Ishikawa (cell line): ENCODE measurements around the gene MTHFD1L.

Source experiments
- CEBPB ChIP-seq: IDR thresholded peaks from 2 replicates; pipeline ENCODE4 v1.6.1; 2012
- CREB1 ChIP-seq: IDR thresholded peaks from 2 replicates; pipeline ENCODE4 v1.6.1; 2012; ENCODE audit warnings: low read depth
- EGR1 ChIP-seq: IDR thresholded peaks from 2 replicates; pipeline ENCODE4 v1.6.1; 2012
- EP300 ChIP-seq: IDR thresholded peaks from 2 replicates; pipeline ENCODE4 v1.6.1; 2012; ENCODE audit warnings: borderline replicate concordance
- FOXM1 ChIP-seq: IDR thresholded peaks from 2 replicates; pipeline ENCODE4 v1.6.1; 2012; ENCODE audit warnings: low read depth, borderline replicate concordance
- NFIC ChIP-seq: IDR thresholded peaks from 2 replicates; pipeline ENCODE4 v1.6.1; 2012
- RAD21 ChIP-seq: IDR thresholded peaks from 2 replicates; pipeline ENCODE4 v1.6.1; 2012; ENCODE audit warnings: low read depth
- TAF1 ChIP-seq: IDR thresholded peaks from 2 replicates; pipeline ENCODE4 v1.6.1; 2012; ENCODE audit warnings: low read depth, mild to moderate bottlenecking
- TCF12 ChIP-seq: IDR thresholded peaks from 2 replicates; pipeline ENCODE4 v1.6.1; 2012; ENCODE audit warnings: low read depth
- TEAD4 ChIP-seq: IDR thresholded peaks from 2 replicates; pipeline ENCODE4 v1.6.1; 2012
- YY1 ChIP-seq: IDR thresholded peaks from 2 replicates; pipeline ENCODE4 v1.6.1; 2012; ENCODE audit warnings: low read depth
- ZBTB7A ChIP-seq: IDR thresholded peaks from 2 replicates; pipeline ENCODE4 v1.6.1; 2012; ENCODE audit warnings: low read depth
- TF ChIP-seq, protein P1 (sequence below): IDR thresholded peaks from 2 replicates; pipeline ENCODE4 v1.6.1; 2012
- TF ChIP-seq, protein P2 (sequence below): IDR thresholded peaks from 2 replicates; pipeline ENCODE4 v1.6.1; 2012
- TF ChIP-seq, protein P3 (sequence below): IDR thresholded peaks from 2 replicates; pipeline ENCODE4 v1.6.1; 2012; ENCODE audit warnings: low read depth, mild to moderate bottlenecking

The MTHFD1L gene

DNA sequence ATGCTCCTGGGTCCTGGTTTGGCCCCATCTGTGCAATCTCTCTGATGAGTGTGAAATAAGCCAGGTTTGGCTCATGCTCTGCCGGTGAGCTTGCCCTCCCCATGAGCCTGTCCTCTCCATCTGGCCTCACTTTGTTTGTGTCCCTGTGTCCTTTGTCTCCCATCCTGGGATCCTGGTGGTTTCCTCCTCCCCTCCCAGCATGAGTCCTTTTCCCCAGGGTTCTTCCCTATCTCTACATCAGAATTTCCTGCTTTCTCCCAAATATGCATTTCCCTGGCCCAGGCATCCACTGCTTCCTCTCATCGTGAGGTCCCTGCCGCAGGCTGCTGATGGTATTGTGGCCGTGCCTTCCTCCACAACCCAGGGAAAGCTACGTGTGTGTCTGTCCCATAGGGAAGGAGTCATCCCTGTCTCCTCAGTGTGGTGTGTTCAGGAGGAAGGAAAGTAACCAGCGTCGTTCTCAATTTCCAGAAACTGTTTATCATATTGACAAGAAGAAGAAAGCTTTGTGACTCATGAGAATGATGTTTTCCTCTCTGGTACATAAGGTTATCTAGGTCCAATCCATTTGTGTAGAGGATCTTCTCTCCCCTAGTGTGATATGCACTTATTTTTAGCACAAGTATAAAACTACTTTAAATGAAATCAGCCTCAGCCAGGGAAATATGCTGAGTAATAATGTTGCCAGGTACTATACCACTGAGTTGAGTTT is 180.2 kb downstream of the MTHFD1L start:
- peak; percentile 56; the same call in 1 of the 2 replicates for TF ChIP-seq TEAD4

DNA sequence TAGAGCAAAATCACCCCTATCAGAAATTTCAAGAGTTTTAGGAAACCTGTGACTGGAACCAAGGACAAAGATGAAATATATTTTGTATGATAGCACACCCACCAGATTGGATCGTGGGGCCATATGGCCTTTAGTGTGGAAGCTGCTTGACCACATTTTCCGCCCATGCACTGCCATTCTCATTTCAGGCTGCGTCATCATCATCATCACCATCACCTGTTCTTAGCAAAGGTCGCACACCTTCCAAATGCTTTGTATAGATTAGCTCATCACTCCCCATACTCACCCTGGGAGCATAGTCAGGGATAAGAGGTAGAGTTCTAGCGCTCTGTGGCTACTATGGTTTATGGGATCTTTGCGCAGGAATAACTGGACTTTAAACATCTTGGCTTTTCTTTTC is 185.7 kb downstream of the MTHFD1L start:
- TF ChIP-seq TCF12 (no peak), FOXM1 (no peak), YY1 (no peak), TEAD4 (no peak), CREB1 (no peak), ZBTB7A (no peak), NFIC (no peak), RAD21 (no peak), EGR1 (no peak), EP300 (no peak), TAF1 (no peak), CEBPB (no peak)
- TF ChIP-seq, protein P1, sequence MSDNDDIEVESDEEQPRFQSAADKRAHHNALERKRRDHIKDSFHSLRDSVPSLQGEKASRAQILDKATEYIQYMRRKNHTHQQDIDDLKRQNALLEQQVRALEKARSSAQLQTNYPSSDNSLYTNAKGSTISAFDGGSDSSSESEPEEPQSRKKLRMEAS, result no peak
- TF ChIP-seq, protein P2, sequence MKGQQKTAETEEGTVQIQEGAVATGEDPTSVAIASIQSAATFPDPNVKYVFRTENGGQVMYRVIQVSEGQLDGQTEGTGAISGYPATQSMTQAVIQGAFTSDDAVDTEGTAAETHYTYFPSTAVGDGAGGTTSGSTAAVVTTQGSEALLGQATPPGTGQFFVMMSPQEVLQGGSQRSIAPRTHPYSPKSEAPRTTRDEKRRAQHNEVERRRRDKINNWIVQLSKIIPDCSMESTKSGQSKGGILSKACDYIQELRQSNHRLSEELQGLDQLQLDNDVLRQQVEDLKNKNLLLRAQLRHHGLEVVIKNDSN, result no peak
- TF ChIP-seq, protein P3, sequence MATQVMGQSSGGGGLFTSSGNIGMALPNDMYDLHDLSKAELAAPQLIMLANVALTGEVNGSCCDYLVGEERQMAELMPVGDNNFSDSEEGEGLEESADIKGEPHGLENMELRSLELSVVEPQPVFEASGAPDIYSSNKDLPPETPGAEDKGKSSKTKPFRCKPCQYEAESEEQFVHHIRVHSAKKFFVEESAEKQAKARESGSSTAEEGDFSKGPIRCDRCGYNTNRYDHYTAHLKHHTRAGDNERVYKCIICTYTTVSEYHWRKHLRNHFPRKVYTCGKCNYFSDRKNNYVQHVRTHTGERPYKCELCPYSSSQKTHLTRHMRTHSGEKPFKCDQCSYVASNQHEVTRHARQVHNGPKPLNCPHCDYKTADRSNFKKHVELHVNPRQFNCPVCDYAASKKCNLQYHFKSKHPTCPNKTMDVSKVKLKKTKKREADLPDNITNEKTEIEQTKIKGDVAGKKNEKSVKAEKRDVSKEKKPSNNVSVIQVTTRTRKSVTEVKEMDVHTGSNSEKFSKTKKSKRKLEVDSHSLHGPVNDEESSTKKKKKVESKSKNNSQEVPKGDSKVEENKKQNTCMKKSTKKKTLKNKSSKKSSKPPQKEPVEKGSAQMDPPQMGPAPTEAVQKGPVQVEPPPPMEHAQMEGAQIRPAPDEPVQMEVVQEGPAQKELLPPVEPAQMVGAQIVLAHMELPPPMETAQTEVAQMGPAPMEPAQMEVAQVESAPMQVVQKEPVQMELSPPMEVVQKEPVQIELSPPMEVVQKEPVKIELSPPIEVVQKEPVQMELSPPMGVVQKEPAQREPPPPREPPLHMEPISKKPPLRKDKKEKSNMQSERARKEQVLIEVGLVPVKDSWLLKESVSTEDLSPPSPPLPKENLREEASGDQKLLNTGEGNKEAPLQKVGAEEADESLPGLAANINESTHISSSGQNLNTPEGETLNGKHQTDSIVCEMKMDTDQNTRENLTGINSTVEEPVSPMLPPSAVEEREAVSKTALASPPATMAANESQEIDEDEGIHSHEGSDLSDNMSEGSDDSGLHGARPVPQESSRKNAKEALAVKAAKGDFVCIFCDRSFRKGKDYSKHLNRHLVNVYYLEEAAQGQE, result no peak

DNA sequence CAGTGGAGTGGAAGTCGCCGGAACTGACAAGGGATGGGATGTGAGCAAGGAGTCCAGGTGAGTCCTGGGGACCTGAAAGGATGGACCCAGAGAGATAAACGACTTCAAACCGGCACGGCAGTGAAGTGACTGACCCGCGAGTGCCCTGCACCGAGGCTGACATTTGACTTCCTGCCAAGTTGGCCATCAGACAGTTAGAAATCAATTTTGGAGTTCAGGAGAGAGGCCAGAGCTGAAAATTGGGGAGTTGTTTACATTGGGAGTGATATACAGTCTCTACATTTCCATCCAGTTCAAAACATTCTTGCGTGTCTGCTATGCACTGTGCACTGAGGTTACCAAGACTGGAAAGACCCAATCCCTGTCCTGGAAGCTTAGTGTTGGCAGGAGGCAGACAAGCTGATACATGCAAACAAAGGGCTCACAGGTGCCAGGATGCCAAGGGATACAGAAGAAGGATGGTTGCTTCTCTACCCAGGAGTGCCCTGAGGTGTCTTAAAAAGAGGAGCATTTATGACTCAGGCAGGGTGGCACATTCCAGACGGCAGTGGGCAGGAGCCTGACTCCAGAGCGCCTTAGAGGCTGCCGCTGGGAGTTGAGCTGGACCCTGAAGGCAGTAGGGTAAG is 186.6 kb downstream of the MTHFD1L start:
- no peak for TF ChIP-seq FOXM1
- no peak for TF ChIP-seq NFIC
- TF ChIP-seq TCF12, result no peak
- TF ChIP-seq EP300, result no peak
- TF ChIP-seq, protein P1, result no peak
- TF ChIP-seq YY1, result no peak
- TF ChIP-seq, protein P3, result no peak
- TF ChIP-seq ZBTB7A, result no peak
- TF ChIP-seq TEAD4, result no peak
- no peak for TF ChIP-seq TAF1
- TF ChIP-seq EGR1, result no peak
- TF ChIP-seq CEBPB, result no peak
- TF ChIP-seq CREB1, result no peak

DNA sequence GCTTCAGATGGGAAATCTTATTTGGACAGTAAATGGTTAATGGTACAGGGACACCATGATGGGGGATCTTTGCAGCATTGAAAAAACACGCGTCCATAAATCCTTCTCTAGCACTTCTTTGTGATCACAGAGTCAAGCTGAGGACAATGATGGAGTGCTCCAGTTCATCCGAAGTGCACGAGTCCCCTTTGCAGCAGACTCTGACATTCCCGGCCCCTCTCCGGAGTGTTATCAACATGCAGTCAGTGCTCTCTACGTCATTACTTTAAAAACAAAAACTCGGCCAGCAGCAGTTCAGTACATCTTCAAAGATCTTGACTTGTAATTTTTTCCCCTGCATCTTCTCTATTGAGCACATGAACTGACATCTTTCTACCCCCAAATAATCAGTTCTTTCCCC is 188.8 kb downstream of the MTHFD1L start:
- no peak for TF ChIP-seq TAF1

DNA sequence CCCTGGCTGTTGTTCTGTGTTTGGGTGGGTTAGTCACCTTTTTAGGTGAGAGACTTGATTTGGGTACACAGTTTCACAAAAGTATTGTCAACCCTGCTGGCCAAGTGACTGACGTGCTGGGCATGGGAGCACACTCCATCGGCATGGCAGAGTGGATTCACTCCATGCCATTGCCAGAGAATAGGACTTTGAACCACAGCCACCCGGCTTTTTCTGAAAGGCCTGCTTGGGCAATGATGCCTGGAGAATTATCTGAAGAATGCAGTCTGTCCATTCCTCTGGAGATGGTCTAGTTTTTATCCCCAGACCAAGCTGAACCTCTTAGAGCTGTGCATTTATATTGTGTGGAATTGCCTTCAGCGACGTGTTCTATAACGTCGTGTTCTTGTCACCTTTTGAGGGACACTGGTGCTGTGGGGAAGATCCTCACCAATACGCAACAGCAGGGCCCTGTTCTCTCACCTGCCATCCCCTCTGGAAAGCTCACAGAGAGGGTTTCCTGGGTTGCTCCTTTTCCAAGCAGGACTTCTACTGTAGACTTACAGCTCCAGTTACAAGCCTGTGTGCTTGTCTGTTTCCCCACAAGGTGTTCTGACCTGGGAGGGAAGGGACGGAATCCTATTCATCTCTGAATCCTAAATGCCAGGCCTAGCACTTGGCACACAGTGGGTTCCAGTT is 190.9 kb downstream of the MTHFD1L start:
- TF ChIP-seq EP300 (0 out of 2 replicates have a peak, but pooled peaks have one; percentile 6), FOXM1 (peak; percentile 17; the same call in 1 of the 2 replicates), TEAD4 (peak; percentile 69), TCF12 (no peak), YY1 (0 out of 2 replicates have a peak, but pooled peaks have one; percentile 26), RAD21 (no peak)
- TF ChIP-seq, protein P1, result peak; percentile 21; the same call in 1 of the 2 replicates

DNA sequence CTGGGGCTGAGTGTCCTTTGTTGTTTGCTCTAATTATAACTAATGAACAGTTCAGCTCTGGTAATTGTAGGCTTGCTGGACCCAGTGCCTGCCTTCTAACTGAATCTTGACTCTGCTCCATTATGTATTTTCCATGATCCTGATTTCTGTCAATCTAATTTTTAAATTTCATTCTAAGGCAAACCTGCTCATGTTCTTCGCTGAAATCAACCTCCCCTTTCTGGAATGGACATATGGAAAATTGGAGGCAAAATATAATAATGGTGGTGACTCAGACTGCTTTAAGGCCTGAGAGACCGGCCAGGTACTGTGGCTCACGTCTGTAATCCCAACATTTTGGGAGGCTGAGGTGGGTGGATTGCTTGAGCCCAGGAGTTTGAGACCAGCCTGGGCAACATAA is 191.6 kb downstream of the MTHFD1L start:
- TF ChIP-seq EGR1 (no peak), FOXM1 (no peak), NFIC (no peak), RAD21 (no peak), CEBPB (no peak), EP300 (no peak), TAF1 (no peak), ZBTB7A (no peak), TCF12 (no peak), CREB1 (no peak), TEAD4 (no peak)
- TF ChIP-seq, protein P2, result no peak
- TF ChIP-seq, protein P3, result no peak
- TF ChIP-seq, protein P1, result no peak
